ENCODE data around the gene NXF3.
"Not testable (repeated sequence)": the region's sequence is repeated elsewhere in the genome, so short reads cannot be mapped to it uniquely, and the experiment has no call there.

NXF3 gene, protein sequence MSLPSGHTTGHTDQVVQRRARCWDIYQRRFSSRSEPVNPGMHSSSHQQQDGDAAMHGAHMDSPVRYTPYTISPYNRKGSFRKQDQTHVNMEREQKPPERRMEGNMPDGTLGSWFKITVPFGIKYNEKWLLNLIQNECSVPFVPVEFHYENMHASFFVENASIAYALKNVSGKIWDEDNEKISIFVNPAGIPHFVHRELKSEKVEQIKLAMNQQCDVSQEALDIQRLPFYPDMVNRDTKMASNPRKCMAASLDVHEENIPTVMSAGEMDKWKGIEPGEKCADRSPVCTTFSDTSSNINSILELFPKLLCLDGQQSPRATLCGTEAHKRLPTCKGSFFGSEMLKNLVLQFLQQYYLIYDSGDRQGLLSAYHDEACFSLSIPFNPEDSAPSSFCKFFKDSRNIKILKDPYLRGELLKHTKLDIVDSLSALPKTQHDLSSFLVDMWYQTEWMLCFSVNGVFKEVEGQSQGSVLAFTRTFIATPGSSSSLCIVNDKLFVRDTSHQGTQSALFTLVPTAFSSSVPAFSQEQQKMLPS

DNA sequence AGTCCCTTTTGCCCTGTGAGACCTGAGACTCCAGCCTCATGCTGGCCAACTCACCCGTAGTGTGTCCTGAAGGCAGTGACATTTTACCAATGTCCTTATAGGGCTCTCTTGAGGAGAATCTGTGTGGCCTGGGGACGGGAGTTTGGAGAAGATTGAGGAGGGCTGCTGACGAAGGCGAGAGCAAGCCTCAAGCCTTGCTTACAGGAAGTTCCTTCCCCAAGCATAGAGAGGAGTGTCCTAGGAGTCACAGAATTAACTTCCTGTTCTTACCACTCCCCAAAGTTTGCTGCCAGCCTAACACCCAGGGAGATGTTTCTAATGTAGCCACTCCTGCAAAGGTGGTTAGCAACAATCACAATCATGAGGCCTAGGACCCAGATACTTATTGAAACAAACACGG lies at the start of gene NXF3:
Gene NXF3, minus strand, starts transcription at position 202 of the 400 bp plus-strand sequence. Its CDS starts 120 bp downstream, at position 82.
- ATAC-seq: no peak

DNA sequence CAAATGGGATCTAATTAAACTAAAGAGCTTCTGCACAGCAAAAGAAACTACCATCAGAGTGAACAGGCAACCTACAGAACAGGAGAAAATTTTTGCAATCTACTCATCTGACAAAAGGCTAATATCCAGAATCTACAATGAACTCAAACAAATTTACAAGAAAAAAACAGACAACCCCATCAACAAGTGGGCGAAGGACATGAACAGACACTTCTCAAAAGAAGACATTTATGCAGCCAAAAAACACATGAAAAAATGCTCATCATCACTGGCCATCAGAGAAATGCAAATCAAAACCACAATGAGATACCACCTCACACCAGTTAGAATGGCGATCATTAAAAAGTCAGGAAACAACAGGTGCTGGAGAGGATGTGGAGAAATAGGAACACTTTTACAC lies 43.6 kb upstream of the NXF3 start:
- not testable (repeated sequence) for DNase-seq, ATAC-seq

More for the DNA sequence above, at the start of gene NXF3:
- no peak for DNase-seq

DNA sequence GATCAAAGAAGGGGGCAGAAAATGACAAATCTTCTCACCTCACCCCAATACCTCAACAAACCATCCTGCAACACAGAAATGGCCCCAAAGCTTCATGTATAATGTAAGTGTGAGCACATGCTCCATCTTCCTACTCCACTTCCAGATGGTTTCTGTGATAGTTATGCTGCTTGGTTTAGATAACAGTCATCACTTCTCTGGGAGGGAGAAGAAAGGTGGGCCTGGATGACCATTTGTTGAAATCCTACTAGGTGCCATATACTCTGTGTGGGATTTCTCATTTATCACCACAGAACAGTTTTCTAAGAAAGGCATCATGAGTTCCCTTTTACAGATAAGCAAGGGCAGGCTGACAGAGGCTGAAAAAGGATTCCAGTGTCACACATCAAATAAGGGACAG lies 31.3 kb upstream of the NXF3 start:
- no peak for ATAC-seq
- DNase-seq: no peak

DNA sequence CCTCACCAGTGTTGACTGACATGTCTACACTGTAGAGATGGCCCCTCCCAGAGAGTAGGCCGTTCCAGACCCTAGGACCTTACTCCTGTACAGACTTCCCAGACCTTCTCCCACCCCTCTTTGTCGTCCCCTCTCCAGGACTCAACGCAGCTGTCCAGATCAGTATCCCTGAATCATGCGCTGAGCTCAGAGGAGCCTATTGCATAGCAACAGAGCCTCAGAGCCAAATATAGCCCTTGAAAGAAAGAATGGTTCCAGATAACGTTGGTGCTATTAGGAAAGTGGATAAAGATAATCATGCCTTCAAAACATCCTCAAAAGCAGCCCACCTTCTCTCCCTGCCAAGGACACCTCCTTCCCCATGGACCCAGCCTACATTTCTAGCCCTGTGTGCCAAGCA lies 27.8 kb upstream of the NXF3 start:
- no peak for ATAC-seq

DNA sequence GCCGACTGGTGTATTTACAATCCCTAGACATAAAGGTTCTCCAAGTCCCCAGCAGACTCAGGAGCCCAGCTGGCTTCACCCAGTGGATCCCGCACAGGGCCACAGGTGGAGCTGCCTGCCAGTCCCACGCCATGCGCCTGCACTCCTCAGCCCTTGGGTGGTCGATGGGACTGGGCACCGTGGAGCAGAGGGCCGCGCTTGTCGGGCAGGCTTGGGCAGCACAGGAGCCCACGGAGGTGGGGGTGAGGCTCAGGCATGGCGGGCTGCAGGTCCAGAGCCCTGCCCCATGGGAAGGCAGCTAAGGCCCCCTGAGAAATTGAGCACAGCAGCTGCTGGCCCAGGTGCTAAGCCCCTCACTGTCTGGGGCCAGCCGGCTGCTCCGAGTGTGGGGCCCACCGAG lies 24.0 kb upstream of the NXF3 start:
- not testable (repeated sequence) for DNase-seq, ATAC-seq

More for the DNA sequence above, 27.8 kb upstream of the NXF3 start:
- no peak for DNase-seq

DNA sequence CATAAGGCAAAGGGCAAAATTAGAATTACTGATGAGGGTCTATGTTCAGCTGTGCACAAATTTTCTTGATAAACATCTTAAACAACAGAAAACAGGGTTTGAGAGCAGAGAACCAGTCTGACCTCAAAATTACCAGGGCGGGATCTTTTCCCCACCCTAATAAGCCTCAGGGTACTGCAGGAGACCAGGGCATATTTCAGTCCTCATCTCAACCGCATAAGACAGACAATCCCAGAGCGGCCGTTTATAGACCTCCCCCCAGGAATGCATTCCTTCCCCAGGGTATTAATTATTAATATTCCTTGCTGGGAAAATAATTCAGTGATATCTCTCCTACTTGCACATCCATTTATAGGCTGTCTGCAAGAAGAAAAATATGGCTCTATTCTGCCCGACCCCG lies 16.6 kb upstream of the NXF3 start:
- not testable (repeated sequence) for ATAC-seq, DNase-seq

DNA sequence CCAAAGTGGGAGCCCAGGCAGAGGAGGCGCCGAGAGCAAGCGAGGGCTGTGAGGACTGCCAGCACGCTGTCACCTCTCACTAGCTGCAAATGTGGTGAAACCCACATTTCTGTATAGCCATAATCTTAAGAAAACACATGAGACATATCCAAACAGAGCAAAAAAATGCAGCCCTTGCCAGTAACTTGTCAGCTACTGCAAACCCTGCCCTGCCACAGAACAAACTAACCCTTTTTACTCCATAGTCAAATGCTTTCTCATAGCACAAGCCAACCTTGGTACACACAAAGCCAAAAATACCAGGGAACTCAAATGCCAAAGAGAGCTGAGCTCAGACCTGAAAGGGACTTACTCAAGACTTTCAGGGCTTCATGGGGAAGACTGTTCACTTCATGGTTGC lies 14.9 kb upstream of the NXF3 start:
- ATAC-seq: no peak
- DNase-seq: no peak

DNA sequence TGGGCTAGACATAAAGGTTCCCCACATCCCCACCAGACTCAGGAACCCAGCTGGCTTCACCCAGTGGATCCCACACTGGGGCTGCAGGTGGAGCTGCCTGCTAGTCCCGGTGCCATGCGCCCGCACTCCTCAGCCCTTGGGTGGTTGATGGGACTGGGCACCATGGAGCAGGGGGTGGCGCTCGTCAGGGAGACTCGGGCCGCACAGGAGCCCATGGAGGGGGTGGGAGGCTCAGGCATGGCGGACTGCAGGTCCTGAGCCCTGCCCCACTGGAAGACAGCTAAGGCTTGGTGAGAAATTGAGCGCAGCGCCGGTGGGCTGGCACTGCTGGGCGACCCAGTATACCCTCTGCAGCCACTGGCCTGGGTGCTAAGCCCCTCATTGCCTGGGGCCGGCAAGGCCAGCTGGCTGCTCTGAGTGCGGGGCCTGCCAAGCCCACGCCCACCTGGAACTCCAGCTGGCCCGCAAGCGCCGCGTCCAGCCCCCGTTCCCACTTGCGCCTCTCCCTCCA lies 14.3 kb upstream of the NXF3 start:
- not testable (repeated sequence) for DNase-seq, ATAC-seq

DNA sequence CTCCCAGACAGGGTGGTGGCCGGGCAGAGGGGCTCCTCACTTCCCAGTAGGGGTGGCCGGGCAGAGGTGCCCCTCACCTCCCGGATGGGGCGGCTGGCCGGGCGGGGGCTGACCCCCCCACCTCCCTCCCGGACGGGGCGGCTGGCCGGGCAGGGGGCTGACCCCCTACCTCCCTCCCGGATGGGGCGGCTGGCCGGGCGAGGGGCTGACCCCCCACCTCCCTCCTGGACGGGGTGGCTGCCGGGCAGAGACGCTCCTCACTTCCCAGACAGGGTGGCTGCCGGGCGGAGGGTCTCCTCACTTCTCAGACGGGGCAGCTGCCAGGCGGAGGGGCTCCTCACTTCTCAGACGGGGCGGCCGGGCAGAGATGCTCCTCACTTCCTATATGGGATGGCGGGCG lies 11.4 kb upstream of the NXF3 start:
- ATAC-seq, DNase-seq: not testable (repeated sequence)

DNA sequence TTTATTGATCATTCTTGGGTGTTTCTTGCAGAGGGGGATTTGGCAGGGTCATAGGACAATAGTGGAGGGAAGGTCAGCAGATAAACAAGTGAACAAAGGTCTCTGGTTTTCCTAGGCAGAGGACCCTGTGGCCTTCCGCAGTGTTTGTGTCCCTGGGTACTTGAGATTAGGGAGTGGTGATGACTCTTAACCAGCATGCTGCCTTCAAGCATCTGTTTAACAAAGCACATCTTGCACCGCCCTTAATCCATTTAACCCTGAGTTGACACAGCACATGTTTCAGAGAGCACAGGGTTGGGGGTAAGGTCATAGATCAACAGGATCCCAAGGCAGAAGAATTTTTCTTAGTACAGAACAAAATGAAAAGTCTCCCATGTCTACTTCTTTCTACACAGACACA lies 10.9 kb upstream of the NXF3 start:
- DNase-seq, ATAC-seq: not testable (repeated sequence)

DNA sequence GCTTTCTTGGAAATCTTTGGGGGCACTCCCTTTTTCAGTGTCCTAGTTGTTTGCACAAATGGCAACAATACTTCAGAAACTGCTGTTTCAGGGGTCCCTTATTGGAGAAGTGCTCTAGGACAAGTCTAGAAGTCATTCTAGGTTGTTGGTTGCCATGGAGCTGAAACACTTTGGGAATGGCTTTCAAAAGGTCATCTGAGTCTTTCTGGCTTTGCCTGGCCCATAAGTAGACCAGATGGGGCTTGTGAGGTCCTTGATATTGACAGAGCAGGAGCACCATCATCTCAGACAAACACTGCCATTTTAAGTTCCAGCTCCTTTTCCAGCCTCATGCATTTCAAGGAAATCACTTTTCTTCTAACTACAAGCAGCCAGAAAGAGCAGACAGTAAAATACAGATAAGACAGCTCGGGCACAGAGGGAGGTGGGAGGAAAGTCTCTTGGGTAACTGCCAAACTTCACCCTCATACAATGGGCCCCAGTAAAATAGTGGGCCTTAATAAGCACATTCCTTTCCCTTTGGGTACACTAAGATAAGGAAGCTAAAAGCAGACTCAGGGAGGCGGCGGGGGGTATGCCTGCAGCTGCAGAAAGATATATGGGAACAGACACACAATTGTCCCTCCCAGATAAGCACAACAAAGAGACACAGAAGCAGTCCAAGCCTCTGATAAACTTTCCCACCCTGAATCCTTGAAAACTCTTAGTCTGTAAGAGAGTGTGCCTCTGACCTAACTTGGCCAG lies 8.5 kb upstream of the NXF3 start:
- DNase-seq (no peak), ATAC-seq (no peak)

DNA sequence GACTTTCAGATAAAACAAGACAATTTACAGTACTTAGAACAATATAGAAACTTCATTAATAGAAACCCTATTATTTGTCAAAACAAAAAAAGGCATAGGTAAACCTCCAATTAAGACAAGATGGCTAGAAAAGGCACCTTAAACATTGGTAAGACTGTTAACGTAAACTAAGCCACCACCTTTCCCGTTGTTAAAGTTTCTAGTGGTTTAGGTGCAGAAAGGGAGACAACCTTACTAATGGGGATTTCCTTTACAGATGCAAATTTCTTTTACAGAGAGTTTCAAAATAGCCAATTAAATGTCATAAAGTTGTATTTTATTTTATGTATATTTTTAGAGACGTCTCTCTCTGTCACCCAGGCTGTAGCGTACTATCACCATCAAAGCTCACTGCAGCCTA lies 7.5 kb upstream of the NXF3 start:
- ATAC-seq: no peak

DNA sequence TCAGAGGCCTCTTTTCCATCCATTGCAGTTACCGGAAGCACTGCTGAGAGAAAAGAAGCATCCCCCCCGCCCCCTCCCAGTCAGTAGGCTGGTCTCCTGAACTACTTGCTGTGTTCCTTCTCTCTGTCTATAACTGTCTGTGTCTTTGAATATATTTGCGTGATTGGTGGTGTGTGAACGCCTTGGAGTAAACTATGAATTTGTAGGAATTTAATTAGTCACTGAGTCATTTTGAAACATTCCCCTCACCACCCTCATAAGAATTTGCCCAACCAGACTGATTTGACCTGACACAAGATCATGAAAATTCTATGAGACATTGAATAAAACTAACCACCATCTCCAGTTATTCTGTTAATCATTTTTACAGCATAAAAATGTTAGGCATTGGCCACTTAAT lies 6.7 kb upstream of the NXF3 start:
- ATAC-seq: no peak
- DNase-seq: no peak

More for the DNA sequence above, 7.5 kb upstream of the NXF3 start:
- no peak for DNase-seq

DNA sequence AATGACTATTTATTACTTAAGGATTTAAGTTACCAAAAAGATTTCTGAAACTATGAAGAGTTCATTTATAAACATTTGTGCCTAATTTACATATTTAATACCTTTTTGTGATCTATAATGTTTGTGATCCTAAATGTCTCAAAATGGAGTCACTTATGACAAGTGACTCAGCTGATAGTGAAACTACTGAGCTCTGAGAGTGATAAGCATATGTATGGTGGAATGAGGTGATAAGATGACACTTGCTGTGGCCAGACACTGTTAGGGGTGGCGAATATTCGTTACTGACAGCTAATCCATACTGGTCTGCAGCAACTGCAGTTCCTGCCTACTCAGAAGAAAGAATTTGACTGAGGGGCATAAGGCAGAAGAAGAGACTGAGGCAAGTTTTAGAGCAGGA lies 5.5 kb upstream of the NXF3 start:
- no peak for ATAC-seq
- DNase-seq: no peak

DNA sequence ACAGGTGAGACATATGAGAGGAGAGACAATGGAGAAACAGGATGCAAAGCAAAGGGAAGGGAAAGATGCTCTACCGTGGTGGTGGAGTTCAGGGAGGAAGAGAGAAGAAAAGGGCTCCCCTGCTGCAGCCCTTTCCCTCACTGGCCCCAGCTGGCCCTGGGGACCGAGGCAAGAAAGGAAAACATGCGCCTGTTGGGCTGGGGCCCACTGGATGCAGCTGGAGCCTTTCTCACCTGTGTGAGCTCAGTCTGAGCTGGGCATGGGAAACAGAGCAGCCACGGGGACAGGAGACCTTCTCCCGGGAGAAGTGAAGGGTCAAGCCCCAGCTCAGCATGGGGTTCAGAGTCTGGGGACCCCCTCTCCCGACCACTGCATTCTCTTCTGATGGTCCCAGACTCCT lies 11.9 kb downstream of the NXF3 start:
- no peak for ATAC-seq
- DNase-seq: no peak

DNA sequence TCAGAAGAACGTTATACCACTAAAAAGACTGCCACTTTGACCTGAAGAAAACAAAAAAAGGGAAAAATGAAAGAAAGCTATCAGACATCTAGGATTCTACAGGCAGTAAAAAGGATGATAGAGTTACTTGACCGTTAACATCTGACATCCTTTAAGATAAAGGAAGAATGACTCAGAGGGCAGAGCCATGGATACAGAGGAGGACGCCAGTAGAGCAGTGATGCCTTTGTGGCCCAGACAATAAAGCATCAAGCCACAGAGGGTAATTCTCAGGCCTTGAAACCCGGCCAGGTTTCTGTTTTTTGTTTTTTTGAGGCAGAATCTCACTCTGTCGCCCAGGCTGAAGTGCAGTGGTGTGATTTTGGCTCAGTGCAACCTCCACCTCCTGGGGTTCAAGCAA lies 19.5 kb downstream of the NXF3 start:
- ATAC-seq (no peak), DNase-seq (no peak)

DNA sequence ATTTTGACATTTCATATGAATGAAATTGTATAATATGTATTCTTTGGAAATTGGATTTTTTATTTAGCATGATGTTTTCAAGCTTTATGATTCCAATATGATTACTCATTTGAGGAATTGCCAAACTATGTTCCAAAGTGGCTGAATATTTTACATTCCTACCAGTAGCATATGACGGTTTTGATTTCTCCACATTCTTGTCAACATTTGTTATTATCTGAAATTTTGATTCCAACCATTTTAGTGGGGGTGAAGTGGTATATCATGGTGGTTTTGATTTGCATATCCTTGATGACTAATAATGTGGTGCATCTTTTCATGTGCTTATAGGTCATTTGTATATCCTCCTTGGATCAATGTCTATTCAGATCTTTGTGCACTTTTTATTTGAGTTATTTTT lies 26.3 kb downstream of the NXF3 start:
- ATAC-seq (no peak), DNase-seq (no peak)

DNA sequence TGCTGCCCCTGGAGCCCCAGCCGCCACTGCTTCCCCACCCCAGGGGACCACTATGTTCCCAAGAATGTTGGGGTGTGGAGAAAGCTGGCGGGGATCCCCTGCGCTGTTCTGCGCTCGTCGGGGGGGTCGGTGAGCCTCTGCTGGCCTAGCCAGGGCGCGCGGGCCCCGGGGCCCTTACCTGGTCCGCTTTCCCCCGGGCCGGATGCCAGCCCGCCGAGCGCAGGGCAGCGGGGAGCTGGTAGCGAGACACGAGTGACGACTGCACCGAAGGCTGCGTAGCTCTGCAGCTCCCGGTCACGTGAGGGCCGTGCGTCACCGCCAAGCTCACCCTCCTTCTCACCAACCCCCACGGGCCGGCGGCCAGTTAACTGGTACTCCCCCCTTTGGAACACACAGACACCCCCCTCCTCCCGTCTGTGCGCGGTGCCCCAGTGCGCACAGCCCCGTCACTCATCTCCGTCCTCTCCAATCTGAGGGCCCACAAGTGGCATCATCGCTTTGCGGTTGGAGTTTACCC lies 29.0 kb downstream of the NXF3 start, which contains the start of gene BEX1:
Gene BEX1, minus strand, starts transcription at position 254 of the 517 bp plus-strand sequence. CDS start 897 bp downstream, outside the sequence.
- DNase-seq (peak; percentile 11), ATAC-seq (no peak)

DNA sequence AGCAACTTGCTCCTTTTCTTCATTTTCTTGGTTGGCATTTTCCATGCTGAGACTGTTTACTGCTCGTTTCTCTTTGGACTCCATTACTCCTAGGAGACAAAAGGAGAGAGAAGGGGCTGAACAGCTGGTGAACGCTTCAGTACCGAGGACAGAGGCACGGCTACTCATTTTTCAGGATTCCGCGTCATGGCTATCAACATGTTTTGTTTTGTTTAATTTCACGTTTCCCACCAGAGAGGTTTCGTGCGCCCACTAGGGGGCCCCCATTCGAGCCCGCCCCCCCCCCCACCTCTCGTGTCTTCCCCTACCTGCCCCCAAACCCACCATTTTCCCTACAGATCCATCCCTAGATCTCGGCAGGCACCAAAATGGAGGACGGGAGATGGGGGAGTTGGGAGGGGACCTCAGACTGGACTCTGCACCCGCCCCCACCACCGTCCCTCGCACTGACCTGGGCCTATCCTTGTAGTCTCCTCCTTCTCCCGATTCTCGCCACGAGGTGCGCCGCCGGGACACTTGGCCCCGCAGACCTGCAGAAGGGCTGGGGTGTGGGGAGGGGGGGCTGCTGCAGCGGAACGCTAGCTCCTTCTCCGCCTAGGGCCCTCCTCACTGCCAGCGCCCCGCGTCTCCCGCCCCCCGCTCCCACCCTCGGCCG lies 29.6 kb downstream of the NXF3 start:
- ATAC-seq: no peak
- DNase-seq: peak; percentile 5

DNA sequence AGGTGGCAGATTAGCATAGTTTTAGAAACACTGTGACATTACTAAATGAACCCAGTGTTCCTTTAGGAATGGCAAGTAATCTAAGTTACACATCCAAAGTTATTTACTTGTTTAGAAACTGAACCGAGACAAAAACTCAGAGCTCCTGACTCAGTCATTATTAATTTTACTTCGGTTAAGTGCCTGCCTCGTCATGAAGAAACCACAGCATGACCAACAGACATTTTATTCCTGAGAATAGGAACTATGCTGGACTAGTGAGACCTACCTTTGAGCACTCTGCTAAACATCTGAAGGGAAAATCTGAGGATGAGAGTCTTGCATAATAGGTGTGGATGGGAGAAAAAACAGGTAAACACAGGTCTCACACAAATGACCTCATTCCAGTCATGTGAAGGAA lies 31.5 kb downstream of the NXF3 start:
- DNase-seq: no peak
- ATAC-seq: no peak

DNA sequence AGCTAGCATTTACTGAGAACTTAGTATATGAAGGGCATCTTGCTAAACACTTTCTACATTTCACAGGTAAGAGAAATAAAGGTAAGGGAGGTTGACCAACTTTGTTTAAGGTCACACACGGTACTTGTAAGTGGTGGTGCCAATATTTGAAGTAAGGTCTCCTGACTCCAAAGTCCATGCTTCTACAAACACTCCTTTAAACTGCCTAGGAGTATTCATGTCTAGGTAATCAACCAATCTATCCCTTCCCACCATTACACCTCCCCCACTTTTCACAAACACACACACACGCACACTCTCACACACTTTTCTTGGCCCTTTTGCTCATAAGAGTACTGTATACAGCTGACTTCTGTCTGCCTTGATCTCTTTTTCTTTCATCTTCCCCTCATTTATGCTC lies 36.0 kb downstream of the NXF3 start:
- DNase-seq: no peak

DNA sequence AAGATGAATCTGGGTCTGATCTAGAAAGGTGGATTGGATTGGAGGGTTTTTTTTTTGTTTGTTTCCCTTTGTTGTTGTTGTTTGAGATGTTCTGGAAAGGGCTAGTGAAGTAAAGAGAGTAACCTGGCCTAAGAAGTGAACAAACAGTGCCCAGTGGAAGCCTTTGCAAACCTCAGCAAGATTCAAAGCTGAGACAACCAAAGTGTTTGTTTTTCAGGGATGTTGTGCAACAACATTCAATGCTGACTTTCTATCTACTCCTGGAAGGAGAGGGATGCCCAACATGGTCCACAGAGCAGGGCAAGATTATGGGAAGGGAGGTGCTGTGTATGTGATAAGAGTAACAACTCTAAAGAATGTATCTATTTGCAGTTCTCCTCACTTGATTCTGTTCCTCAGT lies 40.3 kb downstream of the NXF3 start:
- ATAC-seq: no peak
- no peak for DNase-seq

More for the DNA sequence above, 36.0 kb downstream of the NXF3 start:
- ATAC-seq: no peak
